ENCODE measurements around the gene ZNF862.

ZNF862 gene

DNA sequence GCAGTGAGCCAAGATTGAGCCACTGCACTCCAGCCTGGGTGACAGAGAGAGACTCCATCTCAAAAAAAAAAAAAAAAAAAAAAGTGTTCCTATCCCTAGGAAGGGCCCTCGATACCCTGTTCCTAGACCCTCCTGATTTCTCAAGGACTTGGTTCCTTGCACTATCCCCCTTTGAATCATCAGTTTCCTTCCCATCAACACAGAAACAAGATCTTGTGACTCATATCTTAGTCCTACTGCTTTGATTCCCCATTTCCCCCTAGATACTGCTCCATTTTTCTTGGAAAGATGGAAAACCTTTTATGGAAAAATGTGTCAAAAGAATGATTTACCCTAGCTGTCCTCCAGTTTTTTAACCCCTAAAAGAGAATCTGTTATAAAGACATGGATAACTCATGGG is 1.7 kb upstream of the ZNF862 start:
- Mint-ChIP-seq H3K4me1 (ENCODE audit: low read depth) (peaks cover 21% of the 10 kb centered on the region), H3K36me3 (ENCODE audit: low read depth) (no peaks in the 10 kb centered on the region), H3K9me3 (no peaks in the 10 kb centered on the region), H3K27ac (no peak overlapping the region), H3K4me3 (no peak overlapping the region), H3K27me3 (peaks cover 15% of the 10 kb centered on the region)
- intact Hi-C loops (cut with micrococcal nuclease) = loop anchor here (5.0 kb wide), 1 partner anchor 64 kb away; the partner anchor contains the start of gene ZNF467

DNA sequence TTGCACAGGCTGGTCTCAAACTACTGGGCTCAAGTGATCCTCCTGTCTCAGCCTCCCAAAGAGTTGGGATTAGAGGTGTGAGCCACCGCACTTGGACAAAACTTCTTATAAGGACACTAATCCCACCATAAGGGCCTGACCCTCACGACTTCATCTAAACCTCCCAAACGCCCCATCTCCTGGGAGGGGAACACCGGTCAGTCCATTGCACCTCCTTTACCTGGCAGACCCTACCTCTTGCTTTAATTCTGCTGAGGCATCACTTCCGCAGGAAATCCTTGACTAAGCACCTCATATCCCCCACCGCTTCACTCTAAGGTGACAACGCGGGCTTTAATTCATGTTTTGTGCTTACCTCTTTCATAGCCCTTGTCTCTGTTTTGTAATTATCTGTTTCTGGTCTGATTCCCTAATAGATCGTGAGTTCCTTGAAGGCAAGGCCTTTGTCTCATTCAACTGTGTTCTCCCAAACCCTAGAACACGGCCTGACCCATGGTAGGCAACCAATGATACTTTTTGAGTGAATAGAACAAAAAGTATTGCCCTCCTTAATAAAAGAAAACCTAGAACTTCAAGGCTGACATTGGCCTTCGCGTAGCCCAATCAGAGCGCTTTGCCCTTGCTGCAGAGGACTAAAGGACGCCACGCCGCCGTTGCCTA is 481 bp upstream of the ZNF862 start:
- H3K9me3 Mint-ChIP-seq = no peaks in the 10 kb centered on the region
- intact Hi-C loops (cut with micrococcal nuclease) = loop anchor here (1.0 to 5.0 kb wide), 2 partner anchors 35 to 65 kb away; partner anchors contain the start of gene ZNF467
- H3K27me3 Mint-ChIP-seq = peaks cover 13% of the 10 kb centered on the region
- peak overlapping the region; percentile 72 for H3K27ac Mint-ChIP-seq
- peak overlapping the region; percentile 80 for H3K4me3 Mint-ChIP-seq
- peaks cover 22% of the 10 kb centered on the region for H3K4me1 Mint-ChIP-seq (ENCODE audit: low read depth)
- H3K36me3 Mint-ChIP-seq (ENCODE audit: low read depth) = no peaks in the 10 kb centered on the region

DNA sequence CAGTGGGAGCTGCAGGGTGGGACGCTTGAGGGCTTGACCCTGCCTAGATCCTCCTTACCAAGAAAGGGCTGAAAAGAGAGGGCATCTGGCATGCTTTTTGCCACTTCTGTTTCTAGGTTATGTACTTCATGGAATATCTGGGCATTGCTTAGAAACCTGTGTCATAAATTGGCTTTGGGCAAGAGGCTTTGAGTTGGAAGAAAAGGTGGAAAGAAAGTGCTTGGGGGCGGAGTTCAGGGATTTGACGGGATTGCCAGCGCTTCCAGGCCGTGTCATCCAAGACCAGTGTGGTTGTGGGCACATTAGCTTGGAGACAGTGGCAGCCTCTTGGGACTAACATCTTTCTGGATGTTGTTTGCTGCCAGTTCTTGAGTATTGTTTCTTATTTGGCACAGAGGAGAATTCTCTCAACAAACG is 825 bp downstream of the ZNF862 start:
- H3K4me1 Mint-ChIP-seq (ENCODE audit: low read depth) = peaks cover 22% of the 10 kb centered on the region
- H3K36me3 Mint-ChIP-seq (ENCODE audit: low read depth) = no peaks in the 10 kb centered on the region
- H3K27me3 Mint-ChIP-seq = peaks cover 11% of the 10 kb centered on the region
- H3K27ac Mint-ChIP-seq = peak overlapping the region; percentile 72
- intact Hi-C loops (cut with micrococcal nuclease) = loop anchor here (1.0 to 5.0 kb wide), 2 partner anchors 33 to 67 kb away; partner anchors contain the start of gene ZNF467
- no peaks in the 10 kb centered on the region for H3K9me3 Mint-ChIP-seq
- H3K4me3 Mint-ChIP-seq = peak overlapping the region; percentile 80

DNA sequence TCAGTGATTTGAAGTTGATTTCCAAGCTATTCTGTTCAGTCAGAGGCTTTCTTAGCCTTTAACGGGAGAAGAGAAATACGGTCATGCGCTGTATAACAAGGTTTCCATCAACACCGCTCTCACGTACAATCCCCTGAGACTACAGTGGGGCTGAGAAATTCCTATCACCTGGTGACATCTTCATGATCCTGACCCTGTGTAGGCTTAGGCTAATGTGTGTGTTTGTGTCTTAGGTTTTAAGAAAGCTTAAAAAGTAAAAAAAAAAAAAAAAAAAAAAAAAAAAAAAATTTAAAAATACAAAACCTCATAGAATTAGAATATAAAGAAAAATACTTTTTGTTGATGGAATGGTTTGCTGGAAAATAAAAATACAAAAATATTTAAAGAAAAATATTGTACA is 1.8 kb downstream of the ZNF862 start:
- Mint-ChIP-seq H3K36me3 (ENCODE audit: low read depth) (peaks cover 2% of the 10 kb centered on the region), H3K9me3 (no peaks in the 10 kb centered on the region), H3K27me3 (peaks cover 6% of the 10 kb centered on the region), H3K27ac (no peak overlapping the region), H3K4me3 (no peak overlapping the region), H3K4me1 (ENCODE audit: low read depth) (peaks cover 26% of the 10 kb centered on the region)
- intact Hi-C loops (cut with micrococcal nuclease) = loop anchor here (5.0 kb wide), 1 partner anchor 68 kb away; the partner anchor contains the start of gene ZNF467

DNA sequence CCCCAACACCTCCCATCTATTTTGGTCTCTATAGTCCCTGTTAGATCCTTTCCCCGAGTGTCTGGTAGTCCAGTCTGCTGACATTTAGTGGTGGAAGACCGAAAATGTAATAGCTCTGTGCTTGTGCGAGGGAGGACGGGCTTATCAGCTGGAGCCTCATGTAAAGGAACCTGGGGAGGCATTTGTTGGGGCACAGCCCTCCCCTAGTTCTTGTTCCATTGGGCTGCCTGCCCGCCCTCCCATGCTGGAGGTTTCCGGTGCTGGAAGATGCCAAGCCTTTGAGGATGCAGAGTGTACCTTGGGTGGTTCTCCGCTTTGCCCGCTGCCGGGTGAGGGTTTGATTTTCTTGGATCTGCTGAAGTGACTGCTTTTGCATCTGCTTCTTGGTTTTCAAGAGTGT is 5.4 kb downstream of the ZNF862 start:
- no peaks in the 10 kb centered on the region for H3K9me3 Mint-ChIP-seq
- H3K27me3 Mint-ChIP-seq = no peaks in the 10 kb centered on the region
- peaks cover 30% of the 10 kb centered on the region for H3K36me3 Mint-ChIP-seq (ENCODE audit: low read depth)
- H3K4me3 Mint-ChIP-seq = no peak overlapping the region
- peaks cover 31% of the 10 kb centered on the region for H3K4me1 Mint-ChIP-seq (ENCODE audit: low read depth)
- intact Hi-C loops (cut with micrococcal nuclease) = no loop called here
- no peak overlapping the region for H3K27ac Mint-ChIP-seq

DNA sequence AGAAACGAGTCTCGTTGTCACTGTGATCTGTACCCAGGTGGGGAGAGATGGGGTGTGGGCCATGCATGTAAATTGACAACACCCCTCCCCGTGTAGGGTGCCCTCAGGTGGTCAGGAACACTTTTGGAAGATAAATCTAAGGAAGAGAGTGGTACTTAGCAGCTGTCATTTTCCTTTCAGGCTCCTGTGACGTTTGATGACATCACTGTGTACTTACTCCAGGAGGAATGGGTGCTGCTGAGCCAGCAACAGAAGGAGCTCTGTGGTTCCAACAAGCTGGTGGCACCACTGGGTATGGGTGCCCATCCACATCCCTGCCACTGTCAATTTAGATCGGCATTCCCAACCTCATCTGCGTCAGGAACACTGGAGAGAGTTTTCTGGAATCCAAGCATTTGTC is 6.3 kb downstream of the ZNF862 start:
- Mint-ChIP-seq H3K27me3 (no peaks in the 10 kb centered on the region), H3K27ac (no peak overlapping the region), H3K36me3 (ENCODE audit: low read depth) (peaks cover 30% of the 10 kb centered on the region), H3K4me1 (ENCODE audit: low read depth) (peaks cover 23% of the 10 kb centered on the region), H3K9me3 (no peaks in the 10 kb centered on the region), H3K4me3 (no peak overlapping the region)
- intact Hi-C loops (cut with micrococcal nuclease) = no loop called here

DNA sequence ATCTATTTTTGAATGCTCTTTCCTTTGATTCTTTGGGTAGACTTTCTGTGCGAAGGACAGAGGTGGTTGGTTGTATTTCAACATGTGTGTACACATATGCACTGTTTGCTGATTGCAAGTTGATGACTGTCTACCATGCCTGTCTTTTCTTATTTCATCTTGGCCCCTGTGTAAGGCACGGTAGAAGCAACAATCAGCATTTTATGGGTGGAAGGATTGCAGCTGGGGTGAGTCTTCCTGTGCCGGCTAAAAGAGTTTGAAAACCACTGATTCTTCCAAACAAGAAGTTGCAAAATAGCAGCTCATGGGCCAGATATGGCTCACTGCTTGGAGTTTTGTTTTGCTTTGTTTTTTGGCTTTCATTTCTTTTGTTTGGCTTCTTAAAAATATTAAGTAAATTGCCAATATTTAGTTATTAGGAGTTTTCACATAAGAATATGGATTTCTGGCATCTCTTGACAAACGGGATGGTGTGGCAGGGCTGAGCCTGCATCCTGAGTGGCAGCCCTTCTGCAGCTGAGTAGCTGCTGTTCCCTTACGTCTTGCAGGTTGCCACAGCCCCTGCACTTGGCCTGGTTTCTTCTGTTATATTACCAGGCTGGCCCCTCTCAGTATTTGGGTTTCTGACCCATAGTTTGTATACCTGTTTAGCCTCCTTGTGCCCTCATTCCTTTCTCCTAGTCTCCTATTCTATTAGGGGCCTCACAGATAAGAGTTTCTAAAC is 7.2 kb downstream of the ZNF862 start:
- Mint-ChIP-seq H3K27me3 (no peaks in the 10 kb centered on the region), H3K36me3 (ENCODE audit: low read depth) (peaks cover 36% of the 10 kb centered on the region), H3K9me3 (no peaks in the 10 kb centered on the region), H3K27ac (no peak overlapping the region), H3K4me1 (ENCODE audit: low read depth) (peaks cover 19% of the 10 kb centered on the region), H3K4me3 (no peak overlapping the region)
- intact Hi-C loops (cut with micrococcal nuclease) = no loop called here

DNA sequence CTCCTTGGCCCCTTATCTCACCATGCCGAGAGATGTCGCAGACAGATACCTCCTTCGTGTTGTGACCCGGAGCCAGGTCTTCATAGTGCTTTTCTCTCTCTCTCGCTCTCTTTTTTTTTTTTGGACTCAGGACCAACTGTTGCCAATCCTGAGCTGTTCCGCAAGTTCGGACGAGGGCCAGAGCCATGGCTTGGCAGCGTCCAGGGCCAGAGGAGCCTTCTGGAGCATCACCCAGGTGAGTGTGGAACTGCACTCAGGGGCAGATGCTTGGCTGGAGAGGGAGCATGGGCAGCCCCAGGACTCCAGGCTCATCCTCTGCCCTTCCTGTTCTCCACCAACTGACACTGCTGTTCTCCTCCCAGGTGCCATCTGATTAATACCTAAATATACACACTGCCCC is 7.8 kb downstream of the ZNF862 start:
- H3K36me3 Mint-ChIP-seq (ENCODE audit: low read depth) = peaks cover 36% of the 10 kb centered on the region
- intact Hi-C loops (cut with micrococcal nuclease) = no loop called here
- H3K4me3 Mint-ChIP-seq = no peak overlapping the region
- H3K4me1 Mint-ChIP-seq (ENCODE audit: low read depth) = peaks cover 19% of the 10 kb centered on the region
- H3K27ac Mint-ChIP-seq = no peak overlapping the region
- no peaks in the 10 kb centered on the region for H3K9me3 Mint-ChIP-seq
- no peaks in the 10 kb centered on the region for H3K27me3 Mint-ChIP-seq

DNA sequence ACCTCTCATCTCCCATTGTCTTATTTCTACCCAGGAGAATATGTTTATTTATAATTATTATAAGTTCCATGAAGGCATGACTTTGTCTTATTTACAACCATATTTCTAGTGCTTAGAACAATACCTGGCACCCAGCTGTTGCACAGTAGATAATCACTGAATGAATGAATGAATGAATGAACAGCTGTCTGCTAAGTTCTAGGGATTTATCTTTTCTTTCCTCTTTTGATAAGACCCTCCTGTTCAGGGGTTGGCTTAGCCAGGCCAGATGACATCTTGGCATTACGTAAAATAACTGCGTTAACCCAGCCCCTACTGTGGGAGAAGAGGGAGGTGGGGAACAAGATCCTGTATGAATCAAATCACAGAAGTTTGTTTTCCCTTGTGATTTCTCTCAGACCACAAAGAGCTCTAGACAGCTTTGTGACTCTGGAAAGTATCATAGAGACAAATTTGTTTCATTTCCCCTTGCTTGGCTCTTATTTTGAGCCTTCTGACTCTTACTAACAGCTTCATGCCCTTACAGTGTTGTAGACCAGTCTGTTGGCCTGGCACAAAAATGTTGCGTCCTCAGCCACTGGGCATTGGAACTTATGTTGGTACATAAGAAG is 8.4 kb downstream of the ZNF862 start:
- peaks cover 36% of the 10 kb centered on the region for H3K36me3 Mint-ChIP-seq (ENCODE audit: low read depth)
- no peak overlapping the region for H3K27ac Mint-ChIP-seq
- H3K27me3 Mint-ChIP-seq = no peaks in the 10 kb centered on the region
- no peak overlapping the region for H3K4me3 Mint-ChIP-seq
- no peaks in the 10 kb centered on the region for H3K9me3 Mint-ChIP-seq
- peaks cover 15% of the 10 kb centered on the region for H3K4me1 Mint-ChIP-seq (ENCODE audit: low read depth)
- intact Hi-C loops (cut with micrococcal nuclease) = no loop called here

DNA sequence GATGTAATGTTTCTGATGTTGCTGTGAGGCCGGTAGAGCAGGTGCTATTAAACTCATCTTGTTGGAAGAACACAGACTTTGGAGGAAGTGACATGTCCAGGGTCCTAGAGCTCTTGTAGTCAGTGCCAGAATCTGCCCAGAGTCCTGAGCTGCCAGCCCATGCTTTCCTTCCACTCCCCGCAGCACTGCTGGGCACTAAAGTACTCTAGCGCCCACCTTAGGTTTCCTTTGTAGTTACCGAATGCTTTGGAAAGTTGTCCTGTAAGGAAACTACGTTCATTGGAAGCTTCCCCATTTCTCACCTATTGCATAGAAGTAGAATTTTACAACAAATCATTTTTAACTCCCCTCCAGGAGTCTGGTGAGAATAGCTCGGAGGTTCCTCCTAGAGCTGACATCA is 11.0 kb downstream of the ZNF862 start:
- Mint-ChIP-seq H3K4me1 (ENCODE audit: low read depth) (peaks cover 15% of the 10 kb centered on the region), H3K36me3 (ENCODE audit: low read depth) (peaks cover 47% of the 10 kb centered on the region)
- intact Hi-C loops (cut with micrococcal nuclease) = no loop called here

DNA sequence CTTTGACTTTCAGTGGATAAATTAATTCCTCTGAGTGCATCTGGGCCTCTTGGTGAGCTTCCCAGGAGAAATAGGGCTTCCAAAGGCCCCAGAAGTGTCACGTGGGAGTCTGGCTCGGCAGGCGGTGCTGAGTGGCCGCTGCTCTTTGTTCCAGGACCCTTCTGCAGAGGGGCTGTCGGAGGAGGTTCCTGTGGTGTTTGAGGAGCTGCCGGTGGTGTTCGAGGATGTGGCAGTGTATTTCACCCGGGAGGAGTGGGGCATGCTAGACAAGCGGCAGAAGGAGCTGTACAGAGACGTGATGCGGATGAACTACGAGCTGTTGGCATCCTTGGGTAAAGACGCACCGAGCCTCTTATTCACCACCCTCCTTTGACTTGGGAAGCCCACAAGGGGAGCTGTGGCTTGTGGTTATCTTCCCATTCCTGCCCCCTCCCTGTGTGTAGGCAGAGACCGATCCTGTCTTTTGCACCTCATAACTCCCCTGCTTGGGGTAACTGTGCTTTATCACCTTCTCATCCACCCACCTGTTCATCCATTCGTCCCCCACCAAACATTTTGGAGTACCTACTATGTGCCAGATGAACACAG is 11.9 kb downstream of the ZNF862 start:
- H3K27ac Mint-ChIP-seq = no peak overlapping the region

More for the DNA sequence above, 11.0 kb downstream of the ZNF862 start:
- no peak overlapping the region for H3K27ac Mint-ChIP-seq
- no peak overlapping the region for H3K4me3 Mint-ChIP-seq
- H3K9me3 Mint-ChIP-seq = no peaks in the 10 kb centered on the region
- no peaks in the 10 kb centered on the region for H3K27me3 Mint-ChIP-seq

DNA sequence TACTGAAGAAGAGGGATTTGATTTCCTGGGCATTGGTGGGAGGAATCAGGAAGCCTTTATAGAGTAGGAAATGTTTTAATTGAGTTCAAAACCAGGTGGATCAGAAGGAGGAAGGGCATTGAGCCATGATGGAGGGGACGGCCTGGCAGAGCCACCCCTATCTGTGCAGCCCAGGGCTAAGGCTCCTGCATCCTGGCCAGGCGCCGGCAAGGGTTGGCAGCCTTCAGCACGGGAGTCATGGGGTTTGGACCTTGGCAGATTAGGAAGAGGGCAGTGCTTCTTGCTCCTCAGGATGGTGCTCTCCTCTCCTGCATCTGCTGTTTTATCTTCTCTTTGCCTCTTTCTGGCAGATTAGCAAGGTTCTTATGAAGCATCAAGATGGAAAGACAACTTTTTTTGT is 12.5 kb downstream of the ZNF862 start:
- no peak overlapping the region for H3K27ac Mint-ChIP-seq
- no peaks in the 10 kb centered on the region for H3K27me3 Mint-ChIP-seq
- intact Hi-C loops (cut with micrococcal nuclease) = no loop called here
- H3K36me3 Mint-ChIP-seq (ENCODE audit: low read depth) = peaks cover 37% of the 10 kb centered on the region
- H3K4me1 Mint-ChIP-seq (ENCODE audit: low read depth) = peaks cover 4% of the 10 kb centered on the region
- H3K4me3 Mint-ChIP-seq = no peak overlapping the region
- no peaks in the 10 kb centered on the region for H3K9me3 Mint-ChIP-seq

More for the DNA sequence above, 11.9 kb downstream of the ZNF862 start:
- intact Hi-C loops (cut with micrococcal nuclease) = no loop called here
- H3K4me3 Mint-ChIP-seq = no peak overlapping the region
- peaks cover 9% of the 10 kb centered on the region for H3K4me1 Mint-ChIP-seq (ENCODE audit: low read depth)
- peaks cover 43% of the 10 kb centered on the region for H3K36me3 Mint-ChIP-seq (ENCODE audit: low read depth)
- H3K9me3 Mint-ChIP-seq = no peaks in the 10 kb centered on the region
- H3K27me3 Mint-ChIP-seq = no peaks in the 10 kb centered on the region

DNA sequence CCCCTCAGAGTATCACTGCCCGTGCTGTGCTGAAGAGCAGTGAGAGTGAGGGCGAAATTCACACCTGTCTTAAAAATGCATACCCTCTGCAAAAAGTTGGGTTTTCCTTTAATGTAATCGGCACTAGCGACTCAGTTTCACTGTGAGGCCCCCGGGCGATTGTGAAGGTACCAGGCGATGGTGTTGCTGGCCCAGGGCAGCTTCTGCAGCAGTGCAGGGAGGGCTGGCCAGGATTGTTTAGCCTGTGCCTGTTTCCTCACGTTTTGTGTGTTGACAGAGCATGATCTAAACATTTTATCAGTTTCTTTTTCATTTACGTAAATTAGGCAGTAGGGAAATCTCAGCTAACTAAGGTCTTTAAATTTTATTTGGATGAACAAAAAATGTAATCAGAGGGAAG is 13.3 kb downstream of the ZNF862 start:
- Mint-ChIP-seq H3K36me3 (ENCODE audit: low read depth) (peaks cover 32% of the 10 kb centered on the region), H3K4me1 (ENCODE audit: low read depth) (no peaks in the 10 kb centered on the region), H3K4me3 (no peak overlapping the region), H3K9me3 (no peaks in the 10 kb centered on the region), H3K27me3 (no peaks in the 10 kb centered on the region), H3K27ac (no peak overlapping the region)
- intact Hi-C loops (cut with micrococcal nuclease) = no loop called here

DNA sequence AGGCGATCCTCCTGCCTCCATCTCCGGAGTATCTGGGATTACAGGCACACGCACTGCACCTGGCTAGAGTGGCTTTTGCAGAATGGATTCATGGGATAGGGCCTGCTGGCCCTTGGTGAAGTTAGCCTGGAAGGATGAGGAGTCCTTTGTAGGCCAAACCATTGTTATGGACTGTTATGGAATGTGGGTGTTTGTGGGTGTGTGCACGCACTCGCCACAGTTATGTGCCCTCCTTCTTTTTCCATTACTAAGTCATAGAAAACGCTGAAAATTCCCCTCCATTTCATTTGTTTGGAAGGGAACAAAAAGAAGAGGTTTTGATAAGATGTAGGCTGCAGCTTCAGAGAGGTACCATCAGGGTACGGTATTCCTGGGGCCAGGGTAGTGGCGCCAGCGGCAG is 15.0 kb downstream of the ZNF862 start:
- intact Hi-C loops (cut with micrococcal nuclease) = no loop called here
- H3K4me1 Mint-ChIP-seq (ENCODE audit: low read depth) = no peaks in the 10 kb centered on the region
- H3K36me3 Mint-ChIP-seq (ENCODE audit: low read depth) = peaks cover 24% of the 10 kb centered on the region
- no peaks in the 10 kb centered on the region for H3K9me3 Mint-ChIP-seq
- H3K27me3 Mint-ChIP-seq = no peaks in the 10 kb centered on the region
- no peak overlapping the region for H3K27ac Mint-ChIP-seq
- H3K4me3 Mint-ChIP-seq = no peak overlapping the region

Data from dendritic cell treated with granulocyte-macrophage colony-stimulating factor and Interleukin-4, amounts not matched to agents 40 ng/mL and 50 ng/mL, for 4 days (primary cell).